GM12878 (cell line): Measurements from ENCODE around the gene CSMD2. TPM values are rescaled to one million over a fixed set of nuclear protein-coding genes. Genes with fewer than 3 reads are reported as not detected.

Experiments used
- ATAC-seq: fragments of 200-7000 bp; cut with Tn5 transposase; 3 replicates; pipeline ENCODE4 v1.9.1; 2020; ENCODE audit warnings: mild to moderate bottlenecking, moderate library complexity
- BruUV-seq: library from RNA; stranded (reverse); fragments of 400-500 nt; replicated peaks from 2 replicates; lab custom pipeline; 2021; lab: Mats Ljungman, UMichigan
- CTCF ChIA-PET: fragments of 300-600 bp; sonication (Branson Sonifier 250); formaldehyde crosslinking; extraction: SDS; loops from one replicate; lab custom pipeline; 2021; ENCODE audit warnings: inconsistent platforms; lab: Yijun Ruan, JAX
- POLR2A ChIA-PET: fragments of 350-600 bp; formaldehyde crosslinking; extraction: SDS; loops from one replicate; lab custom pipeline; 2021; ENCODE audit warnings: inconsistent platforms; lab: Charles Lee
- RAD21 ChIA-PET: fragments of 300-600 bp; sonication (Branson Sonifier 250); formaldehyde crosslinking; loops from one replicate; lab custom pipeline; 2023; ENCODE audit warnings: antibody characterized with exemption; ENCODE audit not compliant: unreplicated experiment; lab: Charles Lee
- SMC1A ChIA-PET: fragments of 300-600 bp; sonication (Branson Sonifier 250); formaldehyde crosslinking; loops from one replicate; lab custom pipeline; 2023; ENCODE audit not compliant: unreplicated experiment, uncharacterized antibody; lab: Charles Lee
- DNase-seq: peaks from one replicate; pipeline ENCODE4 v3.0.0-alpha.2; 2011; ENCODE audit warnings: low read depth, low spot score
- FAIRE-seq: peaks from 3 replicates; lab custom pipeline; 2011; peaks lifted over from hg19 to GRCh38; lab: Jason Lieb, UNC
- H2AFZ ChIP-seq: 2 replicates; pipeline ENCODE4 v1.6.0; 2011; ENCODE audit warnings: low read depth, low read length, control low read depth; ENCODE audit not compliant: control insufficient read depth
- H3K27ac ChIP-seq: 2 replicates; pipeline ENCODE4 v1.5.1; 2011; ENCODE audit warnings: control low read depth; ENCODE audit not compliant: control insufficient read depth, insufficient read depth
- H3K27me3 ChIP-seq, 2 experiments: replicated peaks in 1 of 2; 2 replicates each; pipeline versions ENCODE4 v1.6.0 to v1.6.1; 2011; ENCODE audit warnings: low read length in 1 of 2; ENCODE audit not compliant: control insufficient read depth in 2 of 2, insufficient read depth in 2 of 2
- H3K36me3 ChIP-seq, 2 experiments: 2 replicates each; pipeline ENCODE4 v1.5.1; 2011; ENCODE audit warnings: low read length in 1 of 2; ENCODE audit not compliant: control insufficient read depth in 2 of 2, insufficient read depth in 2 of 2
- H3K4me1 ChIP-seq: 2 replicates; pipeline ENCODE4 v1.6.1; 2011; ENCODE audit warnings: mild to moderate bottlenecking, low read length, moderate library complexity, mixed read lengths; ENCODE audit not compliant: control insufficient read depth, insufficient read depth
- H3K4me2 ChIP-seq: 2 replicates; pipeline ENCODE4 v1.6.0; 2011; ENCODE audit warnings: control low read depth; ENCODE audit not compliant: control insufficient read depth, insufficient read depth
- H3K4me3 ChIP-seq: fragments of 200-600 bp; sonication (generic); 2 replicates; pipeline ENCODE4 v1.5.1; 2016
- H3K79me2 ChIP-seq: 2 replicates; pipeline ENCODE4 v1.6.0; 2011; ENCODE audit warnings: low read length; ENCODE audit not compliant: control insufficient read depth, insufficient read depth
- H3K9ac ChIP-seq: 2 replicates; pipeline ENCODE4 v1.8.0; 2011; ENCODE audit warnings: low read length, control low read depth, mixed read lengths; ENCODE audit not compliant: control insufficient read depth, insufficient read depth
- H3K9me3 ChIP-seq: replicated peaks from 3 replicates; pipeline ENCODE4 v1.5.1; 2011; ENCODE audit warnings: mild to moderate bottlenecking, low read length; ENCODE audit not compliant: control insufficient read depth, insufficient read depth
- H4K20me1 ChIP-seq: 2 replicates; pipeline ENCODE4 v1.6.0; 2011; ENCODE audit not compliant: control insufficient read depth, insufficient read depth
- DPF2 ChIP-seq: fragments of 450-650 bp; IDR thresholded peaks from 2 replicates; pipeline ENCODE4 v1.6.1; 2017; ENCODE audit warnings: mild to moderate bottlenecking
- E2F8 ChIP-seq: fragments of 450-650 bp; IDR thresholded peaks from 2 replicates; pipeline ENCODE4 v1.6.1; 2018; ENCODE audit warnings: mild to moderate bottlenecking, low read depth, moderate library complexity; ENCODE audit not compliant: partially characterized antibody
- HCFC1 ChIP-seq: fragments of 150-350 bp; IDR thresholded peaks from 2 replicates; pipeline ENCODE4 v1.6.1; 2014; ENCODE audit warnings: low read length
- IKZF1 ChIP-seq: fragments of 450-650 bp; conservative IDR thresholded peaks from 2 replicates; pipeline ENCODE4 v1.6.1; 2017; ENCODE audit warnings: antibody characterized with exemption, mild to moderate bottlenecking
- NR2C2 ChIP-seq: IDR thresholded peaks from 2 replicates; pipeline ENCODE4 v1.6.1; 2011; ENCODE audit warnings: borderline replicate concordance, low read depth; ENCODE audit not compliant: control insufficient read depth, insufficient read length
- PBX3 ChIP-seq: IDR thresholded peaks from 2 replicates; pipeline ENCODE4 v1.6.1; 2011; ENCODE audit warnings: mild to moderate bottlenecking, low read depth, low read length, moderate library complexity; ENCODE audit not compliant: insufficient replicate concordance
- POLR2AphosphoS2 ChIP-seq: IDR thresholded peaks from 2 replicates; pipeline ENCODE4 v1.6.1; 2011; ENCODE audit warnings: low read depth, mild to moderate bottlenecking, low read length, improper control_type of control experiment, moderate library complexity
- SIX5 ChIP-seq: IDR thresholded peaks from 2 replicates; pipeline ENCODE4 v1.6.1; 2011; ENCODE audit warnings: mild to moderate bottlenecking, low read depth, low read length, moderate library complexity; ENCODE audit not compliant: severe bottlenecking
- STAT1 ChIP-seq: fragments of 450-650 bp; conservative IDR thresholded peaks from 2 replicates; pipeline ENCODE4 v1.6.1; 2014; ENCODE audit warnings: antibody characterized with exemption, mild to moderate bottlenecking
- USF2 ChIP-seq: IDR thresholded peaks from 2 replicates; pipeline ENCODE4 v1.6.1; 2011; ENCODE audit warnings: low read depth, low read length, improper control_type of control experiment, borderline replicate concordance
- WGBS: methylation state at CpG from one replicate; pipeline ENCODE4 v1.1.6; 2016; ENCODE audit warnings: low lambda C conversion rate; ENCODE audit not compliant: insufficient replicate concordance, insufficient coverage; ENCODE audit errors: missing lambda C conversion rate; 5-methylcytosine and 5-hydroxymethylcytosine counted together
- in situ Hi-C: fragments of 300-500 bp; cut with MboI; formaldehyde crosslinking; loops from 9 replicates; pipeline ENCODE4 v1.14.3; 2018; ENCODE audit warnings: mixed read lengths
- intact Hi-C: fragments of 100-400 bp; cut with micrococcal nuclease; formaldehyde crosslinking; loops from one replicate; pipeline ENCODE4 v1.14.2; 2022; ENCODE audit not compliant: unreplicated experiment
- polyA plus RNA-seq, 11 experiments: library from polyadenylated mRNA; depleted of rRNA in 4 of 11; unstranded in 6 of 11; stranded (reverse) in 5 of 11; fragments of >200 nt; fragmentation: Nextera tagmentation in 4 of 11; fragmentation: Illumina TruSeq in 1 of 11; extraction: Ambion mirVana in 4 of 11; extraction: Trizol in 1 of 11; gene quantifications; 1 replicate in 1 of 11; 2 replicates in 10 of 11; pipeline versions ENCODE4 v1.2.1 to v1.2.3, GENCODE V29; 2011 to 2016; ENCODE audit warnings: inconsistent platforms in 2 of 11, missing spikeins in 2 of 11, low read depth in 1 of 11
- total RNA-seq, 4 experiments: library from RNA; depleted of rRNA in 3 of 4; stranded (reverse); fragments of >200 nt in 3 of 4; fragmentation: Illumina TruSeq in 1 of 4; extraction: Trizol in 1 of 4; gene quantifications; 2 replicates each; pipeline versions ENCODE4 v1.2.1 to v1.2.3, GENCODE V29; 2013 to 2021
- TF ChIP-seq, protein P1 (sequence below): fragments of 450-650 bp; conservative IDR thresholded peaks from 2 replicates; pipeline ENCODE4 v1.6.1; 2017; ENCODE audit warnings: mild to moderate bottlenecking, moderate library complexity

Gene CSMD2
- total and polyA plus RNA-seq, 10 of the 15 experiments (the other 5 are each of a cell fraction or from before 2014, with no cell fraction given) = under 0.01 TPM; not detected in 9

- Histone ChIP-seq H3K9ac (no peak overlapping the region), H3K9me3 (no peaks in the 10 kb centered on the region), H3K79me2 (no peaks in the 10 kb centered on the region), H3K36me3 (no peaks in the 10 kb centered on the region), H4K20me1 (no peaks in the 10 kb centered on the region), H3K4me1 (no peaks in the 10 kb centered on the region), H3K27ac (no peak overlapping the region), H3K4me3 (no peak overlapping the region), H2AFZ (no peak overlapping the region), H3K4me2 (no peak overlapping the region), H3K27me3 (no peaks in the 10 kb centered on the region; a peak in 1 of 4 replicates)
- no peak for DNase-seq
- ATAC-seq = no peak
- no TSS peak for BruUV-seq
- SMC1A ChIA-PET = no interaction called here
- in situ Hi-C loops = no loop called here
- CTCF ChIA-PET = no interaction called here
- TF ChIP-seq STAT1 = no peak
- no peak for TF ChIP-seq NR2C2
- TF ChIP-seq DPF2 = no peak
- TF ChIP-seq POLR2AphosphoS2 = no peak
- no peak for TF ChIP-seq IKZF1
- intact Hi-C loops = no loop called here
- no peak for FAIRE-seq
- RAD21 ChIA-PET = no interaction called here
- 3% methylated on average over 7 of the region's 7 CpGs for WGBS
- POLR2A ChIA-PET = no interaction called here
Observed at GRCh38 chr1:33782776-33783175, 382.3 kb downstream of the CSMD2 start.

DNA sequence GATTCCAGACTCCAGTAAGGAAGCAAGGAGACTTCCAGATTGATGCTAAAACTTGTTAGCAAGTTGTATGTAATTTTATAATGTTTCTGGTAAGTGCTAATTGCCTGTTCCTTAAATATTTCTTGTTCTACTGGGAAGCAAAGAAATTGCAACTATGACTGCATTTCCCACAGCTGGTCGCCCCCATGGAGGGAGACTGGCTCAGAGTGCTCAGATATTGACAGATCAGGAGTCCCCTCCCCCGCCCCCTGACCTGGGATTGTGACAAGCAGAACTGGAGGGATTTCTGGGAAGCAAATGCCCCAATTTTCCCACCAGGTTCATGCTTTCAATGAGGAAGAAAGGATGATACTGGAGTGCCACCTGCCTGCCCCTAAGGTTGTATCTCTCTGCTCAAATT lies 383.4 kb downstream of the CSMD2 start:
- no peak overlapping the region for H3K4me3 ChIP-seq
- CTCF ChIA-PET = no interaction called here
- no peaks in the 10 kb centered on the region; a peak in 1 of 4 replicates for H3K27me3 ChIP-seq
- RAD21 ChIA-PET = no interaction called here
- DNase-seq (no peak), FAIRE-seq (no peak), ATAC-seq (no peak)
- no peaks in the 10 kb centered on the region for H4K20me1 ChIP-seq
- H3K9me3 ChIP-seq = no peaks in the 10 kb centered on the region
- no peaks in the 10 kb centered on the region for H3K4me1 ChIP-seq
- SMC1A ChIA-PET = no interaction called here
- in situ Hi-C loops (no loop called here), intact Hi-C loops (no loop called here)
- POLR2A ChIA-PET = no interaction called here
- no peak overlapping the region for H2AFZ ChIP-seq
- no peak overlapping the region for H3K4me2 ChIP-seq
- H3K36me3 ChIP-seq = no peaks in the 10 kb centered on the region
- no peak overlapping the region for H3K27ac ChIP-seq
- no peaks in the 10 kb centered on the region for H3K79me2 ChIP-seq
- no TSS peak for BruUV-seq
- 0% methylated on average over 2 of the region's 2 CpGs for whole genome bisulfite sequencing
- H3K9ac ChIP-seq = no peak overlapping the region
- TF ChIP-seq PBX3 = no peak
- TF ChIP-seq, protein P1, sequence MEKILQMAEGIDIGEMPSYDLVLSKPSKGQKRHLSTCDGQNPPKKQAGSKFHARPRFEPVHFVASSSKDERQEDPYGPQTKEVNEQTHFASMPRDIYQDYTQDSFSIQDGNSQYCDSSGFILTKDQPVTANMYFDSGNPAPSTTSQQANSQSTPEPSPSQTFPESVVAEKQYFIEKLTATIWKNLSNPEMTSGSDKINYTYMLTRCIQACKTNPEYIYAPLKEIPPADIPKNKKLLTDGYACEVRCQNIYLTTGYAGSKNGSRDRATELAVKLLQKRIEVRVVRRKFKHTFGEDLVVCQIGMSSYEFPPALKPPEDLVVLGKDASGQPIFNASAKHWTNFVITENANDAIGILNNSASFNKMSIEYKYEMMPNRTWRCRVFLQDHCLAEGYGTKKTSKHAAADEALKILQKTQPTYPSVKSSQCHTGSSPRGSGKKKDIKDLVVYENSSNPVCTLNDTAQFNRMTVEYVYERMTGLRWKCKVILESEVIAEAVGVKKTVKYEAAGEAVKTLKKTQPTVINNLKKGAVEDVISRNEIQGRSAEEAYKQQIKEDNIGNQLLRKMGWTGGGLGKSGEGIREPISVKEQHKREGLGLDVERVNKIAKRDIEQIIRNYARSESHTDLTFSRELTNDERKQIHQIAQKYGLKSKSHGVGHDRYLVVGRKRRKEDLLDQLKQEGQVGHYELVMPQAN = no peak
- TF ChIP-seq E2F8 = no peak
- TF ChIP-seq HCFC1 = no peak
- no peak for TF ChIP-seq SIX5
- TF ChIP-seq USF2 = no peak
